Keratinocyte (primary cell): ENCODE results near the gene MSX2. TPM values are rescaled to one million over a fixed set of nuclear protein-coding genes. Genes with fewer than 3 reads are reported as not detected.

Experiments
- DNase-seq: peaks from one replicate; pipeline ENCODE4 v3.0.0-alpha.2; 2011; ENCODE audit warnings: low read depth, missing footprints, low spot score
- FAIRE-seq: peaks from 2 replicates; lab custom pipeline; 2011; peaks lifted over from hg19 to GRCh38; lab: Jason Lieb, UNC
- H2AFZ ChIP-seq: 2 replicates; pipeline ENCODE4 v1.6.0; 2012; ENCODE audit warnings: low read length, control low read depth, inconsistent platforms; ENCODE audit not compliant: control insufficient read depth
- H3K27ac ChIP-seq: 2 replicates; pipeline ENCODE4 v1.5.1; 2011; ENCODE audit warnings: low read length; ENCODE audit not compliant: control insufficient read depth, insufficient read depth
- H3K27me3 ChIP-seq: 3 replicates; pipeline ENCODE4 v1.6.0; 2011; ENCODE audit warnings: low read length; ENCODE audit not compliant: control insufficient read depth, insufficient read depth; ENCODE audit errors: extremely low read depth
- H3K36me3 ChIP-seq, 2 experiments: 2 replicates in 1 of 2; 3 replicates in 1 of 2; pipeline ENCODE4 v1.5.1; 2011; ENCODE audit warnings: low read length in 2 of 2, mild to moderate bottlenecking in 1 of 2; ENCODE audit not compliant: control insufficient read depth in 2 of 2, insufficient read depth in 2 of 2; ENCODE audit errors: extremely low read depth in 1 of 2
- H3K4me1 ChIP-seq: 3 replicates; pipeline ENCODE4 v1.5.1; 2011; ENCODE audit warnings: low read length; ENCODE audit not compliant: control insufficient read depth, insufficient read depth; ENCODE audit errors: extremely low read depth
- H3K4me2 ChIP-seq: 3 replicates; pipeline ENCODE4 v1.6.0; 2011; ENCODE audit warnings: low read depth, low read length; ENCODE audit not compliant: control insufficient read depth, insufficient read depth; ENCODE audit errors: extremely low read depth
- H3K4me3 ChIP-seq, 3 experiments: fragments of 200-600 bp in 1 of 3; sonication (generic) in 1 of 3; 2 replicates in 2 of 3; 3 replicates in 1 of 3; pipeline ENCODE4 v1.5.1; 2011 to 2016; ENCODE audit warnings: low read length in 3 of 3, mild to moderate bottlenecking in 3 of 3, control low read depth in 2 of 3, inconsistent platforms in 1 of 3, low read depth in 1 of 3, mixed read lengths in 1 of 3, mixed run types in 1 of 3, moderate library complexity in 1 of 3; ENCODE audit not compliant: control insufficient read depth in 2 of 3, insufficient read depth in 2 of 3; ENCODE audit errors: extremely low read depth in 1 of 3
- H3K79me2 ChIP-seq: 2 replicates; pipeline ENCODE4 v1.6.0; 2012; ENCODE audit warnings: low read length; ENCODE audit not compliant: control insufficient read depth, insufficient read depth
- H3K9ac ChIP-seq: 3 replicates; pipeline ENCODE4 v1.6.0; 2011; ENCODE audit warnings: low read length; ENCODE audit not compliant: control insufficient read depth, insufficient read depth; ENCODE audit errors: extremely low read depth
- H3K9me1 ChIP-seq: 3 replicates; pipeline ENCODE4 v1.6.0; 2011; ENCODE audit warnings: low read length; ENCODE audit not compliant: control insufficient read depth, insufficient read depth; ENCODE audit errors: extremely low read depth
- H3K9me3 ChIP-seq: 2 replicates; pipeline ENCODE4 v1.5.1; 2012; ENCODE audit warnings: low read depth, low read length; ENCODE audit not compliant: control insufficient read depth
- H4K20me1 ChIP-seq: 3 replicates; pipeline ENCODE4 v1.6.0; 2011; ENCODE audit warnings: low read length; ENCODE audit not compliant: control insufficient read depth, insufficient read depth; ENCODE audit errors: extremely low read depth
- EZH2 ChIP-seq: IDR thresholded peaks from one replicate; pipeline ENCODE4 v1.6.1; 2012; ENCODE audit warnings: inconsistent platforms, mild to moderate bottlenecking, low read length, moderate library complexity
- dilution Hi-C: fragments of 300-500 bp; cut with MboI; formaldehyde crosslinking; loops from one replicate; pipeline ENCODE4 v1.7.0; 2020; ENCODE audit warnings: low sequenced_read_pairs; ENCODE audit not compliant: extremely low pct_ligation_motif_present
- polyA plus RNA-seq, 5 experiments: library from polyadenylated mRNA; depleted of rRNA in 3 of 5; stranded (reverse) in 3 of 5; stranded (forward) in 1 of 5; unstranded in 1 of 5; fragments of >200 nt; gene quantifications; 1 replicate in 1 of 5; 2 replicates in 3 of 5; 3 replicates in 1 of 5; pipeline versions ENCODE4 v1.2.1 to v1.2.3, GENCODE V29; 2011 to 2012; ENCODE audit warnings: missing spikeins in 2 of 5, low read depth in 1 of 5, low replicate concordance in 1 of 5
- TF ChIP-seq, protein P1 (sequence below), 3 experiments: IDR thresholded peaks in 1 of 3; conservative IDR thresholded peaks in 1 of 3; optimal IDR thresholded peaks in 1 of 3; 2 replicates in 2 of 3; 3 replicates in 1 of 3; pipeline versions ENCODE3 to v1.5.1; 2011; ENCODE audit warnings: low read length in 3 of 3, mild to moderate bottlenecking in 3 of 3, moderate library complexity in 2 of 3, control low read depth in 1 of 3, inconsistent platforms in 1 of 3; ENCODE audit not compliant: insufficient read depth in 2 of 3; ENCODE audit errors: extremely low read depth in 1 of 3

Gene MSX2
- polyA plus RNA-seq, 1 donor (not counting 4 experiments of a cell fraction or from before 2014, with no cell fraction given): 2.7 TPM

- no peak for FAIRE-seq
- Histone ChIP-seq H3K9ac (no peak overlapping the region), H3K9me3 (no peaks in the 10 kb centered on the region), H3K36me3 (no peaks in the 10 kb centered on the region), H3K4me1 (peaks cover 18% of the 10 kb centered on the region), H3K9me1 (no peaks in the 10 kb centered on the region), H3K4me2 (peak overlapping the region; percentile 71), H3K4me3 (peak overlapping the region; percentile 18 to 43 (median 32)), H2AFZ (no peak overlapping the region), H3K27me3 (peaks cover 45% of the 10 kb centered on the region), H4K20me1 (no peaks in the 10 kb centered on the region), H3K79me2 (peaks cover 2% of the 10 kb centered on the region), H3K27ac (no peak overlapping the region)
- DNase-seq: no peak
- dilution Hi-C loops: no loop called here
- TF ChIP-seq, protein P1, sequence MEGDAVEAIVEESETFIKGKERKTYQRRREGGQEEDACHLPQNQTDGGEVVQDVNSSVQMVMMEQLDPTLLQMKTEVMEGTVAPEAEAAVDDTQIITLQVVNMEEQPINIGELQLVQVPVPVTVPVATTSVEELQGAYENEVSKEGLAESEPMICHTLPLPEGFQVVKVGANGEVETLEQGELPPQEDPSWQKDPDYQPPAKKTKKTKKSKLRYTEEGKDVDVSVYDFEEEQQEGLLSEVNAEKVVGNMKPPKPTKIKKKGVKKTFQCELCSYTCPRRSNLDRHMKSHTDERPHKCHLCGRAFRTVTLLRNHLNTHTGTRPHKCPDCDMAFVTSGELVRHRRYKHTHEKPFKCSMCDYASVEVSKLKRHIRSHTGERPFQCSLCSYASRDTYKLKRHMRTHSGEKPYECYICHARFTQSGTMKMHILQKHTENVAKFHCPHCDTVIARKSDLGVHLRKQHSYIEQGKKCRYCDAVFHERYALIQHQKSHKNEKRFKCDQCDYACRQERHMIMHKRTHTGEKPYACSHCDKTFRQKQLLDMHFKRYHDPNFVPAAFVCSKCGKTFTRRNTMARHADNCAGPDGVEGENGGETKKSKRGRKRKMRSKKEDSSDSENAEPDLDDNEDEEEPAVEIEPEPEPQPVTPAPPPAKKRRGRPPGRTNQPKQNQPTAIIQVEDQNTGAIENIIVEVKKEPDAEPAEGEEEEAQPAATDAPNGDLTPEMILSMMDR (optimal IDR thresholded peaks at IDR 0.05 in 1 of 3, IDR thresholded peaks at IDR 0.05 in 1 of 3, conservative IDR thresholded peaks at IDR 0.05 in 1 of 3; ENCODE audit: extremely low read depth in 1 of 3, insufficient read depth in 2 of 3, low read length in 3 of 3): no peak
- TF ChIP-seq EZH2: peak; percentile 83
Measured at GRCh38 chr5:174720612-174721529, 3.5 kb upstream of the MSX2 start.

GRCh38 chr5:174721530-174722432, 2.6 kb upstream of the MSX2 start:
- H3K9ac ChIP-seq: no peak overlapping the region
- peaks cover 45% of the 10 kb centered on the region for H3K27me3 ChIP-seq
- TF ChIP-seq, protein P1 (optimal IDR thresholded peaks at IDR 0.05 in 1 of 3, IDR thresholded peaks at IDR 0.05 in 1 of 3, conservative IDR thresholded peaks at IDR 0.05 in 1 of 3; ENCODE audit: extremely low read depth in 1 of 3, insufficient read depth in 2 of 3, low read length in 3 of 3): no peak
- TF ChIP-seq EZH2: peak; percentile 80
- no peak for DNase-seq
- no peaks in the 10 kb centered on the region for H3K36me3 ChIP-seq
- FAIRE-seq: no peak
- H3K4me3 ChIP-seq: peak overlapping the region in 1 of 3 experiments; percentile 37
- no peak overlapping the region for H3K27ac ChIP-seq
- no peak overlapping the region for H2AFZ ChIP-seq
- no peaks in the 10 kb centered on the region for H4K20me1 ChIP-seq
- no peaks in the 10 kb centered on the region for H3K9me1 ChIP-seq
- dilution Hi-C loops: no loop called here
- H3K4me2 ChIP-seq: peak overlapping the region; percentile 45
- peaks cover 2% of the 10 kb centered on the region for H3K79me2 ChIP-seq
- no peaks in the 10 kb centered on the region for H3K9me3 ChIP-seq
- peaks cover 21% of the 10 kb centered on the region for H3K4me1 ChIP-seq
